Measurements from ENCODE around the gene RAB2B. TPM values are rescaled to one million over a fixed set of nuclear protein-coding genes. Genes with fewer than 3 reads are reported as not detected.

RAB2B gene
- total RNA-seq, 2 experiments from 2014 or later, result 18.2 to 19.8 TPM

DNA sequence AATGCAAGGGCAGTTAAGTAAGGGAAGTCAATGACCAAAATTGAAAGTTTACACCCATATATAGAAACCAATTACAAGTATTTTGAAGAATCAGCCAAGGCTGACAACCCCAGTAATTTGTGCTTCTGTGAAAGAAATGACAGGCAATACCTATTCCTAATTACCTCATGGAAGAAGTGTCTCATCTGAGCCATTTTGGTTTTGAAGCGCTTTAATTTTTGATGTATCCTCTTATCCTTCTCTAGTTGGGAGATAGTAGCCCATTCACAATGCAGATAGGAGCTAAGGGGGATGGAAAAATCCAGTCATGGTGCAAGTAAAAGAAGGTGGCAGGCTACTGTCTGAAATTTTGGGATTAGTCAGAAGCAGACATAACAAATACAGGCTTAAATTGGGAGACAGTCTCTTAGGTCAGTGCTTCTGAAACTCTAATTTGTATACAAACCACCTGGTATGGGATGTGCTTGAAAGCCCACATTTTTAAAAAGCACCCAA is 62.6 kb downstream of the RAB2B start:
- Mint-ChIP-seq H3K4me3 (peak overlapping the region; percentile 14), H3K36me3 (ENCODE audit: low read depth) (peaks cover 49% of the 10 kb centered on the region), H3K27ac (peak overlapping the region; percentile 91), H3K9me3 (no peaks in the 10 kb centered on the region), H3K4me1 (ENCODE audit: low read depth) (peaks cover 29% of the 10 kb centered on the region), H3K27me3 (no peaks in the 10 kb centered on the region)
- DNase-seq, result peak; percentile 24
- ATAC-seq, result peak; percentile 86
- intact Hi-C loops (cut with micrococcal nuclease), result no loop called here
- ChIA-PET CTCF (interaction anchor here (0.9 to 1.7 kb wide), 3 partner anchors 23 to 1156 kb away, joined by 3 read pairs; partner anchors contain the start of gene CHD8), POLR2A (interaction anchor here (0.9 to 2.3 kb wide), 6 partner anchors 16 to 213 kb away, joined by 3 to 9 read pairs (median 4); partner anchors contain the start of genes CHD8 and SUPT16H)
- TF ChIP-seq CTCF (IDR thresholded peaks at IDR 0.05), result no peak

Other genes starting within 250 kb of the RAB2B start
- 1,000 to 10,000 TPM; 1,078 to 1,115 TPM for gene HNRNPC, start 207.5 kb downstream of the RAB2B start, total RNA-seq
- not detected for gene RPGRIP1, start 196.9 kb downstream of the RAB2B start, total RNA-seq
- gene SUPT16H, start 92.9 kb downstream of the RAB2B start, total RNA-seq, result 100 to 1,000 TPM; 171 to 173 TPM
- gene CHD8, start 20.8 kb downstream of the RAB2B start, total RNA-seq, result 10 to 100 TPM; 82.3 to 85.3 TPM
- gene TOX4, start 236 bp upstream of the RAB2B start, total RNA-seq, result 10 to 100 TPM; 65.2 to 65.8 TPM
- 10 to 100 TPM; 66.7 to 70.8 TPM for gene METTL3, start 34.4 kb upstream of the RAB2B start, total RNA-seq
- gene SALL2, start 49.4 kb upstream of the RAB2B start, total RNA-seq, result 1 to 10 TPM; 2.9 to 3.5 TPM
- gene OR10G3, start 103.1 kb upstream of the RAB2B start, total RNA-seq, result not detected
- not detected for gene OR10G2, start 158.0 kb upstream of the RAB2B start, total RNA-seq
- gene OR4E2, start 176.9 kb upstream of the RAB2B start, total RNA-seq, result not detected
- gene OR4E1, start 196.9 kb upstream of the RAB2B start, total RNA-seq, result not detected

Data from activated CD8-positive, alpha-beta T cell treated with anti-CD3 and anti-CD28 coated beads for 36 hours (primary cell).